ENCODE data around the gene RCCD1. TPM values are rescaled to one million over a fixed set of nuclear protein-coding genes. Genes with fewer than 3 reads are reported as not detected.
A peak's percentile ranks its signal among the peaks of the same experiment; 100 is the strongest.

RCCD1 gene, protein sequence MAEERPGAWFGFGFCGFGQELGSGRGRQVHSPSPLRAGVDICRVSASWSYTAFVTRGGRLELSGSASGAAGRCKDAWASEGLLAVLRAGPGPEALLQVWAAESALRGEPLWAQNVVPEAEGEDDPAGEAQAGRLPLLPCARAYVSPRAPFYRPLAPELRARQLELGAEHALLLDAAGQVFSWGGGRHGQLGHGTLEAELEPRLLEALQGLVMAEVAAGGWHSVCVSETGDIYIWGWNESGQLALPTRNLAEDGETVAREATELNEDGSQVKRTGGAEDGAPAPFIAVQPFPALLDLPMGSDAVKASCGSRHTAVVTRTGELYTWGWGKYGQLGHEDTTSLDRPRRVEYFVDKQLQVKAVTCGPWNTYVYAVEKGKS
- 4.9 TPM for polyA plus RNA-seq (2013, experiment 1 of 2)
- polyA plus RNA-seq (2013, experiment 2 of 2): 4.8 TPM

DNA sequence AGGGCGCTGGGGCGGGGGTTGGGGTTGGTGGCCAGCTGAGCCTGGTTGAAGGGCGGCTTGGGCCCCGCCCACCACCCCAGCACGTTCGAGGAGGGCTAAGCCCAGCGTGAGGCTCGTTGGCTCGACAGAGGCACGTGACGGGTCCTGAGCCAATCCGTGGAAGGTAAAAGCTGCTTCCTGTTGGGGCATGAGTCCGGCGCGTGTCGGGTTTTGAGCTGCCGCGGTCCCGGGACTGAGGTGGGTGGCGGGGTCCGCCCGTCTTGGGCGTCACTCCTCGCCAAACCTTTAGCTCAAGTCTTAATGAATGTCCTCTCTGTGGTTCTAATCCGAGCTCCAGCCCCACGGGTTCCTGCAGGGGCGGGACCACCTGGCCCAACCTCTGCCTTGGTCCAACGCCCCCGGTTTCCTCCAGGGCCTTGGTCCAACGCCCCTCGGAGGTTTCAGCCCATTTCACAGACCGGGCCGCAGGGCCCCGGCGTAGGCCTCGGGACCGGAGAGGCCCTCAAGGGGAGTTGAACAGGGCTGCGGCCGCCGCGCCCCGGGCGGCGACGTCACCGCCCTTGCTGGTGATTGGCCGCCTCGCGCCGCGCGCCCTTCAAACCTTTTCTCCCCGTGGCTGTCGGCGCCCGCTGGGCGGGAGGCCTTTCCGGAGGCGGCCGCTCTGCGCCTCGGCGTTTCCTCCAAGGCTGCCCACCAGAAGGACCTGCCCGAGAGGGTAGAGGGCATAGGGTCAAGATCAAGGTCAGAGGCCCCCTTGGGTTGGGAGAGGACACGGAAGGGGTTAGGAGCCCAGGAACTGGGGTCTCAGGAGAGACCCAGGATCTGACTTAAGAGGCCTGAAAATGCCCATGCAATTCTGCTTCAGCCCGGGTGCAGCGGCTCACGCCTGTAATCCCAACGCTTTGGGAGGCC lies at the start of gene RCCD1:
TSS of gene RCCD1 (plus strand) at position 173 of the 912 bp plus-strand sequence. CDS start 1,851 bp downstream, outside the sequence.
- Histone ChIP-seq H2BK5ac (ENCODE audit: low read length) (peak within 1 kb of the TSS; percentile 70), H2BK15ac (replicated peaks; ENCODE audit: low read depth) (no peak within 1 kb of the TSS), H3K4me2 (ENCODE audit: low read length) (peak within 1 kb of the TSS; percentile 72), H3K79me1 (ENCODE audit: low read length) (peaks cover 2% of the 10 kb centered on the region), H3K9ac (ENCODE audit: low read length) (peak within 1 kb of the TSS; percentile 97), H3K56ac (ENCODE audit: low read length) (peak within 1 kb of the TSS; percentile 96), H2BK120ac (ENCODE audit: low read depth, low read length) (no peak within 1 kb of the TSS), H3K4me1 (ENCODE audit: control insufficient read depth, low read depth, low read length) (peaks cover 3% of the 10 kb centered on the region), H3K27me3 (ENCODE audit: insufficient read depth, low read length, poor library complexity) (no peaks in the 10 kb centered on the region), H3K23ac (ENCODE audit: low read length) (no peak within 1 kb of the TSS), H3K27ac (ENCODE audit: low read depth, low read length) (peak within 1 kb of the TSS; percentile 90), H3K4ac (ENCODE audit: low read depth, low read length) (peak within 1 kb of the TSS; percentile 56), H4K5ac (ENCODE audit: low read length) (no peak within 1 kb of the TSS), H4K8ac (ENCODE audit: low read depth, low read length) (no peak within 1 kb of the TSS), H3K18ac (ENCODE audit: low read length) (peak within 1 kb of the TSS; percentile 69), H3K36me3 (ENCODE audit: control insufficient read depth, insufficient read depth, low read length) (peaks cover 8% of the 10 kb centered on the region), H2AK5ac (ENCODE audit: low read length) (no peak within 1 kb of the TSS), H3K79me2 (ENCODE audit: control insufficient read depth, insufficient read depth, low read length) (no peaks in the 10 kb centered on the region), H3K4me3 (ENCODE audit: low read length) (peak within 1 kb of the TSS; percentile 76)
- DNase-seq: peak; percentile 98
- no CpG with 5 or more reads among the region's 69 CpGs for WGBS (ENCODE audit: extremely low coverage, insufficient coverage, low lambda C conversion rate)

DNA sequence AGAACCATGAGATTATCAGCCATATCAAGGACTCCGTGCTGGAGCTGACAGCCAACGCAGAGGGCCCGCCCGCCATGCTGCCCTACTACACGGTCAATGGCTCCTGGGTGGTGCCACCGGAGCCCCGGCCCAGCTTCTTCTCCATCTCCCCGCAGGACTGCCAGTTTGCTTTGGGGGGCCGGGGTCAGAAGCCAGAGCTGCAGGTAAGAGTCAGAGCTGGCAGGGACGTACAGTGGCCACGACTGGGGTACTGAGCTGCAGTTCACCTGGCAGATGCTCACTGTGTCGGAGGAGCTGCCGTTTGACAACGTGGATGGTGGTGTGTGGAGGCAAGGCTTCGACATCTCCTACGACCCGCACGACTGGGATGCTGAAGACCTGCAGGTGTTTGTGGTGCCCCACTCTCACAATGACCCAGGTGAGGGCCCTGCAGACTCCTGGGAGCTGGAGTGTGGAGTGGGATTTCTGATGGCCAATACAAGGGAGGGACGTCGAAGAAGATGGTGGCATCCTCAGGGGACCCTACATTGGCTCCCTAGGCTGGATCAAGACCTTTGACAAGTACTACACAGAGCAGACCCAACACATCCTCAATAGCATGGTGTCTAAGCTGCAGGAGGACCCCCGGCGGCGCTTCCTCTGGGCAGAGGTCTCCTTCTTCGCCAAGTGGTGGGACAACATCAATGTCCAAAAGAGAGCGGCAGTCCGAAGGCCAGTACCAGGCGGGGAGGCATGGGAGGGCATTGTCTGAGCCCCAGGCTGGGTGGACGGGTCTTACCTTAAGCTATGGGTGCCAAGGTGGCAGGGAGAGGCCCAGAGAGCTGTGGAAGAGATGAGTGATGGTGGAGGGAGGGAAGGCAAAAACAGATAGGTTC lies 49.1 kb upstream of the RCCD1 start:
- no peaks in the 10 kb centered on the region for H3K79me2 ChIP-seq (ENCODE audit: control insufficient read depth, insufficient read depth, low read length)
- H3K27ac ChIP-seq (ENCODE audit: low read depth, low read length): no peak overlapping the region
- H3K23ac ChIP-seq (ENCODE audit: low read length): no peak overlapping the region
- no peaks in the 10 kb centered on the region for H3K27me3 ChIP-seq (ENCODE audit: insufficient read depth, low read length, poor library complexity)
- H2BK15ac ChIP-seq (replicated peaks; ENCODE audit: low read depth): no peak overlapping the region
- H2BK120ac ChIP-seq (ENCODE audit: low read depth, low read length): no peak overlapping the region
- H3K56ac ChIP-seq (ENCODE audit: low read length): no peak overlapping the region
- no peak overlapping the region for H3K18ac ChIP-seq (ENCODE audit: low read length)
- DNase-seq: no peak
- WGBS (ENCODE audit: extremely low coverage, insufficient coverage, low lambda C conversion rate): no CpG with 5 or more reads among the region's 28 CpGs
- H3K79me1 ChIP-seq (ENCODE audit: low read length): no peaks in the 10 kb centered on the region
- H4K8ac ChIP-seq (ENCODE audit: low read depth, low read length): no peak overlapping the region
- H2AK5ac ChIP-seq (ENCODE audit: low read length): no peak overlapping the region
- H4K5ac ChIP-seq (ENCODE audit: low read length): no peak overlapping the region
- H3K4me1 ChIP-seq (ENCODE audit: control insufficient read depth, low read depth, low read length): no peaks in the 10 kb centered on the region
- no peaks in the 10 kb centered on the region for H3K36me3 ChIP-seq (ENCODE audit: control insufficient read depth, insufficient read depth, low read length)
- no peak overlapping the region for H2BK5ac ChIP-seq (ENCODE audit: low read length)
- no peak overlapping the region for H3K4me3 ChIP-seq (ENCODE audit: low read length)
- no peak overlapping the region for H3K4me2 ChIP-seq (ENCODE audit: low read length)
- H3K4ac ChIP-seq (ENCODE audit: low read depth, low read length): no peak overlapping the region
- no peak overlapping the region for H3K9ac ChIP-seq (ENCODE audit: low read length)

DNA sequence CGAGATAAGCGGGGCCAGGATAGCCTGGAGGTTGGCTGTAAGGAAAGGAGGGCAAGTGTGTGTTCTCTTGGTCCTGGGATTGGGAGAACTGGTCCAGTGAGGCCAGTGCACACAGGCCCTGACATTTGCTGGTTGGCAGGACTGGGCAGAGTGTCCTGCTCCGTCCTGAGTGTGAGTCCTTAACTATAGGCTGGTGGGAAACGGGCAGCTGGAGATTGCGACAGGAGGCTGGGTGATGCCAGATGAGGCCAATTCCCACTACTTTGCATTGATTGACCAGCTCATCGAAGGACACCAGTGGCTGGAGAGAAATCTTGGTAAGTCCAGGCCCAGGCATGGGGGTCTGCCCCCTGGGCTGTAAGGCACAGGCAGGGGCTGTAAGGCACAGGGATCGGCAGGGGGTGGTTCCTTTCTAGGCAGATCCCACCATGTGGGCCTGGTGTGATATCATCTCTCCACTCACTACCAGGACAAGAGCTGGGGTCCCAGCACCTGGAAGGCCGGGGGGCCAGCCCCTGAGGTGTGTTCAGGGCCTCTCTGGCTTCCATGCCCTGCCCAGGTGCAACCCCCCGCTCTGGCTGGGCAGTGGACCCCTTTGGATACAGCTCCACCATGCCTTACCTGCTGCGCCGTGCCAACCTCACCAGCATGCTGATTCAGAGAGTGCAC lies 48.4 kb upstream of the RCCD1 start:
- Histone ChIP-seq H3K4me3 (ENCODE audit: low read length) (no peak overlapping the region), H2BK5ac (ENCODE audit: low read length) (no peak overlapping the region), H2AK5ac (ENCODE audit: low read length) (no peak overlapping the region), H3K9ac (ENCODE audit: low read length) (no peak overlapping the region), H3K27ac (ENCODE audit: low read depth, low read length) (no peak overlapping the region), H4K8ac (ENCODE audit: low read depth, low read length) (no peak overlapping the region), H4K5ac (ENCODE audit: low read length) (no peak overlapping the region), H2BK15ac (replicated peaks; ENCODE audit: low read depth) (no peak overlapping the region), H3K4ac (ENCODE audit: low read depth, low read length) (no peak overlapping the region), H3K27me3 (ENCODE audit: insufficient read depth, low read length, poor library complexity) (no peaks in the 10 kb centered on the region), H3K36me3 (ENCODE audit: control insufficient read depth, insufficient read depth, low read length) (no peaks in the 10 kb centered on the region), H3K4me2 (ENCODE audit: low read length) (no peak overlapping the region), H3K79me2 (ENCODE audit: control insufficient read depth, insufficient read depth, low read length) (no peaks in the 10 kb centered on the region), H3K18ac (ENCODE audit: low read length) (no peak overlapping the region), H3K23ac (ENCODE audit: low read length) (no peak overlapping the region), H3K4me1 (ENCODE audit: control insufficient read depth, low read depth, low read length) (no peaks in the 10 kb centered on the region), H3K79me1 (ENCODE audit: low read length) (no peaks in the 10 kb centered on the region), H2BK120ac (ENCODE audit: low read depth, low read length) (no peak overlapping the region), H3K56ac (ENCODE audit: low read length) (no peak overlapping the region)
- no peak for DNase-seq
- WGBS (ENCODE audit: extremely low coverage, insufficient coverage, low lambda C conversion rate): no CpG with 5 or more reads among the region's 11 CpGs

DNA sequence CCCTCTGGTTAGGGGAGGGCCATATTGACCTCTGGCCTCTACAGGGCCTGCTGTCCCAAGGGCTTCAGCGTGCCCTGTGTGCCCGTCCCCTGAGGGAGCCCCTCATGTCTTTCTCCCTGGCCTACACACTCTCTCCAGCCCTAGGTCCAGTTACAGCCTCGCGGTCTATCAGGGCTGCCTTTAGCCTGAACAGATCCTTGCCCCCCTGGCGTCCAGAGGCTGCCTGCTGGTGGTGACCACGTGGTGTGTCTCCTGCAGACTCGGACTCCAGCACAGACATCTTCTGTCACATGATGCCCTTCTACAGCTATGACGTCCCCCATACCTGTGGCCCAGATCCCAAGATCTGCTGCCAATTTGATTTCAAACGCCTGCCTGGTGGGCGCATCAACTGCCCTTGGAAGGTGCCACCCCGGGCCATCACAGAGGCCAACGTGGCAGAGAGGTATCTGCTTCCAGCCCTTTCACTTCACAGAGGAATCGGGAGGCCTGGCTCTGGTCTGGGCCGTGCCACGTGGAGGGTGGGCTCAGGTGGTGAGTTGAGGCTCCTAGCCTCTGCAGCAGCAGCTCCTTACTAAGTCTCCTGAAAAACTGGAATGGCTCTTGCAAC lies 47.5 kb upstream of the RCCD1 start:
- no peak overlapping the region for H4K5ac ChIP-seq (ENCODE audit: low read length)
- DNase-seq: no peak
- H3K79me1 ChIP-seq (ENCODE audit: low read length): no peaks in the 10 kb centered on the region
- no peak overlapping the region for H3K27ac ChIP-seq (ENCODE audit: low read depth, low read length)
- no peak overlapping the region for H3K56ac ChIP-seq (ENCODE audit: low read length)
- H3K79me2 ChIP-seq (ENCODE audit: control insufficient read depth, insufficient read depth, low read length): no peaks in the 10 kb centered on the region
- no peak overlapping the region for H3K9ac ChIP-seq (ENCODE audit: low read length)
- no peak overlapping the region for H2BK15ac ChIP-seq (replicated peaks; ENCODE audit: low read depth)
- no peak overlapping the region for H2BK120ac ChIP-seq (ENCODE audit: low read depth, low read length)
- H3K4me2 ChIP-seq (ENCODE audit: low read length): no peak overlapping the region
- no peaks in the 10 kb centered on the region for H3K36me3 ChIP-seq (ENCODE audit: control insufficient read depth, insufficient read depth, low read length)
- H3K27me3 ChIP-seq (ENCODE audit: insufficient read depth, low read length, poor library complexity): no peaks in the 10 kb centered on the region
- no CpG with 5 or more reads among the region's 15 CpGs for WGBS (ENCODE audit: extremely low coverage, insufficient coverage, low lambda C conversion rate)
- no peak overlapping the region for H2AK5ac ChIP-seq (ENCODE audit: low read length)
- no peak overlapping the region for H3K18ac ChIP-seq (ENCODE audit: low read length)
- H3K4me1 ChIP-seq (ENCODE audit: control insufficient read depth, low read depth, low read length): no peaks in the 10 kb centered on the region
- H4K8ac ChIP-seq (ENCODE audit: low read depth, low read length): no peak overlapping the region
- no peak overlapping the region for H3K23ac ChIP-seq (ENCODE audit: low read length)
- H3K4ac ChIP-seq (ENCODE audit: low read depth, low read length): no peak overlapping the region
- no peak overlapping the region for H2BK5ac ChIP-seq (ENCODE audit: low read length)
- H3K4me3 ChIP-seq (ENCODE audit: low read length): no peak overlapping the region
